Activated naive CD4-positive, alpha-beta T cell treated with anti-CD3 and anti-CD28 coated beads for 36 hours (primary cell): Measurements from ENCODE around the gene UST. TPM values are rescaled to one million over a fixed set of nuclear protein-coding genes. Genes with fewer than 3 reads are reported as not detected.
A peak's percentile ranks its signal among the peaks of the same experiment; 100 is the strongest.

Experiments
- CTCF ChIA-PET: fragments of 350-600 bp; sonication (Branson Sonifier 250); formaldehyde crosslinking; loops from one replicate; lab custom pipeline; 2021; ENCODE audit warnings: antibody characterized with exemption; lab: Charles Lee
- DNase-seq: peaks from one replicate; pipeline ENCODE4 v3.0.0-alpha.2; 2020
- H3K27ac Mint-ChIP-seq: one replicate; pipeline ENCODE4 v1.8.0; 2021; ENCODE audit warnings: mild to moderate bottlenecking, mixed read lengths
- H3K27me3 Mint-ChIP-seq: one replicate; pipeline ENCODE4 v1.8.0; 2021; ENCODE audit warnings: low read depth, mixed read lengths
- H3K36me3 Mint-ChIP-seq: one replicate; pipeline ENCODE4 v1.8.0; 2021; ENCODE audit warnings: low read depth, mixed read lengths
- H3K4me1 Mint-ChIP-seq: one replicate; pipeline ENCODE4 v1.8.0; 2021; ENCODE audit warnings: low read depth, mixed read lengths
- H3K4me3 Mint-ChIP-seq: one replicate; pipeline ENCODE4 v1.8.0; 2021; ENCODE audit warnings: mild to moderate bottlenecking, moderate library complexity, mixed read lengths
- H3K9me3 Mint-ChIP-seq: one replicate; pipeline ENCODE4 v1.8.0; 2021; ENCODE audit warnings: mixed read lengths
- intact Hi-C: fragments of 100-400 bp; cut with micrococcal nuclease; formaldehyde crosslinking; loops from one replicate; pipeline ENCODE4 v1.15.1; 2023
- total RNA-seq, 2 experiments: library from RNA; stranded (reverse); gene quantifications; one replicate each; pipeline ENCODE4 v1.2.3, GENCODE V29; 2021

The UST gene
- total RNA-seq, 2 experiments from 2014 or later = 0.20 to 0.74 TPM

DNA sequence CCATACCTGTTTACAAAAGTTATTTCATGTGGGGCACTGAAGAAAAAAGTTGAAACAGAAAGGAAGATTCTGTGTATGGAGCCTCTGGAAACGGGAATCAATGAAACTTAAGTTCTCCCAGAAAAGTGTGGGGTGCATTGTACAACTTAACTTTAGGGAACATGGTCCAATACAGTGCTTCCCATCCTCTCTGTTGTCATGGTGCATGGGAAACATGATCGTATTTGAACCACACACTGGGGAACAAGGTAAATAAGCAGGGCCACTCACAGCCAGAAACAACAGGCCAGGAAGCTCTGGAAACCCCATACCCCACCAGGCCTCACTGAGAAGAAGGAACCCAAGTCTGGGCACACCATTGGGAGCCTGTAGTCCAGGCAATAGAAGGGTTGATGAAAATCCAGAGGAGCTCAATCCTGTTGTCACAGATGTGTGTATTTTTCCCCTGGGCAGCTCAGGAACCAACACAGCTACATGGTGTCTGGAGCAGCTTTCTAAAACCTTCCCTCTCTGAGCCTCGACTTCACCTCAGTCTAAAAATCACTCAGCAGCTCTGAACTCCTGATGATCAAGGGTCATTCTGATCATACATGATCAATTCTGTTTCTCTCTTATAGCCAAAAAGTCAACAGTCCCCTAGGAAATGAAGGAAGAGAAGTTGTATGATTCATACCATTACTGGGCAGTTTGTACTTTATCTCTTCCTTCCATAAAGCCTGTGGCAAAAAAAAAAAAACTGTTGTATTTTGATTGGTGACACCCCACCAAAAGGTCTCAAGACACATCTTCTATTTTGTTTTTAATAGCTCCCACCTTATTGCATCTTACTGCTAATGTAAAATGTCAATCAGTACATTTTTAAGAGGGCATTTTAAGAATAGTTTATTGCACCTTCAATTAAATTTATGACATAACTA lies 372.2 kb downstream of the UST start:
- CTCF ChIA-PET = no interaction called here

GRCh38 chr6:149122850-149123821 lies 376.3 kb downstream of the UST start:
- Mint-ChIP-seq H3K27ac (peak overlapping the region; percentile 69), H3K9me3 (peaks cover 6% of the 10 kb centered on the region), H3K27me3 (no peaks in the 10 kb centered on the region), H3K36me3 (peaks cover 6% of the 10 kb centered on the region), H3K4me3 (no peak overlapping the region), H3K4me1 (peaks cover 40% of the 10 kb centered on the region)
- CTCF ChIA-PET = interaction anchor here (0.6 to 1.2 kb wide), 4 partner anchors 10 to 360 kb away, joined by 3 to 4 read pairs (median 3); no protein-coding TSS in a partner anchor
- DNase-seq = no peak
- intact Hi-C loops = no loop called here

More for the DNA sequence above, 372.2 kb downstream of the UST start:
- Mint-ChIP-seq H3K9me3 (peaks cover 3% of the 10 kb centered on the region), H3K27me3 (no peaks in the 10 kb centered on the region), H3K4me1 (peaks cover 38% of the 10 kb centered on the region), H3K27ac (no peak overlapping the region), H3K36me3 (peaks cover 3% of the 10 kb centered on the region), H3K4me3 (no peak overlapping the region)
- no peak for DNase-seq
- intact Hi-C loops = no loop called here

DNA sequence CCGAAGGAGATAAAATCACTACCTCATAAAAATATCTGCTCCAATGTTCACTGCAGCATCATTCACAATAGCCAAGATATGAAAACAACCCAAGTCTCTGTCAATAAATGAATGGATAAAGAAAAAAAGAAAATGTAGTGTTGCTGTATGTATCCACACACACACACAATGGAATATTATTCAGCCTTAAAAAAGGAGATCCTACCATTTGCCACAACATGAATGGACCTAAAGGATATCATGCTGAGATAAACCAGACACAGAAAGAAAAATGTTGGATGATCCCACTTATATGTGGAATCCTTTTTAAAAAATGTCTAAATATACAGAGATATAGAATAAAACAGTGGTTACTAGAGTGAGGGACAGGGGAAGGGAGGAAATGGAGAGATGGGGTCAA lies 378.5 kb downstream of the UST start:
- peaks cover 6% of the 10 kb centered on the region for H3K36me3 Mint-ChIP-seq
- H3K27ac Mint-ChIP-seq = no peak overlapping the region
- H3K4me3 Mint-ChIP-seq = no peak overlapping the region
- DNase-seq = no peak
- H3K4me1 Mint-ChIP-seq = peaks cover 58% of the 10 kb centered on the region
- H3K9me3 Mint-ChIP-seq = peaks cover 6% of the 10 kb centered on the region
- no peaks in the 10 kb centered on the region for H3K27me3 Mint-ChIP-seq
- CTCF ChIA-PET = interaction anchor here (1.3 kb wide), 1 partner anchor 43 kb away, joined by 3 read pairs; no protein-coding TSS in a partner anchor
- intact Hi-C loops = no loop called here
